H9 (cell line): ENCODE results near the gene SH3RF3. TPM values are rescaled to one million over a fixed set of nuclear protein-coding genes. Genes with fewer than 3 reads are reported as not detected.

ENCODE experiments used
- DNase-seq: peaks from one replicate; pipeline ENCODE4 v3.0.0-alpha.2; 2017
- H2AFZ ChIP-seq: one replicate; pipeline ENCODE4 v1.6.1; 2013; ENCODE audit warnings: mild to moderate bottlenecking, low read length, control low read depth, moderate library complexity
- H2AK5ac ChIP-seq: 2 replicates; pipeline ENCODE4 v1.6.1; 2013; ENCODE audit warnings: low read length, control low read depth, mixed read lengths; ENCODE audit not compliant: insufficient read length
- H2BK120ac ChIP-seq: one replicate; pipeline ENCODE4 v1.6.1; 2013; ENCODE audit warnings: low read depth, mild to moderate bottlenecking, low read length, control low read depth, inconsistent platforms; ENCODE audit not compliant: poor library complexity, severe bottlenecking
- H2BK12ac ChIP-seq: 2 replicates; pipeline ENCODE4 v1.6.1; 2013; ENCODE audit warnings: low read length, control low read depth, mixed read lengths, low read depth; ENCODE audit not compliant: insufficient read length
- H2BK15ac ChIP-seq: 2 replicates; pipeline ENCODE4 v1.6.1; 2013; ENCODE audit warnings: low read depth, low read length, control low read depth
- H2BK20ac ChIP-seq: one replicate; pipeline ENCODE4 v1.6.1; 2013; ENCODE audit warnings: low read depth, mild to moderate bottlenecking, low read length, control low read depth, inconsistent platforms; ENCODE audit not compliant: poor library complexity, severe bottlenecking
- H2BK5ac ChIP-seq: 2 replicates; pipeline ENCODE4 v1.6.1; 2013; ENCODE audit warnings: low read length, control low read depth, mixed read lengths; ENCODE audit not compliant: insufficient read length
- H3K14ac ChIP-seq: 2 replicates; pipeline ENCODE4 v1.6.1; 2013; ENCODE audit warnings: low read length, control low read depth; ENCODE audit not compliant: insufficient read depth
- H3K18ac ChIP-seq: 2 replicates; pipeline ENCODE4 v1.6.1; 2013; ENCODE audit warnings: low read depth, mild to moderate bottlenecking, mixed read lengths, low read length, control low read depth; ENCODE audit not compliant: insufficient read length
- H3K23ac ChIP-seq: 2 replicates; pipeline ENCODE4 v1.6.1; 2013; ENCODE audit warnings: low read length, control low read depth, mixed read lengths, low read depth; ENCODE audit not compliant: insufficient read length
- H3K23me2 ChIP-seq: 2 replicates; pipeline ENCODE4 v1.6.1; 2013; ENCODE audit warnings: low read depth, mild to moderate bottlenecking, mixed read lengths, low read length, control low read depth; ENCODE audit not compliant: insufficient read length, poor library complexity, severe bottlenecking
- H3K27ac ChIP-seq: 2 replicates; pipeline ENCODE4 v1.5.1; 2013; ENCODE audit warnings: low read length, control low read depth, mixed read lengths, low read depth; ENCODE audit not compliant: insufficient read length
- H3K27me3 ChIP-seq: 2 replicates; pipeline ENCODE4 v1.6.1; 2013; ENCODE audit warnings: low read length, control low read depth, inconsistent platforms; ENCODE audit not compliant: insufficient read depth
- H3K4ac ChIP-seq: 2 replicates; pipeline ENCODE4 v1.6.1; 2013; ENCODE audit warnings: low read depth, mild to moderate bottlenecking, control low read depth, inconsistent platforms, low read length, moderate library complexity
- H3K4me1 ChIP-seq: 2 replicates; pipeline ENCODE4 v1.6.1; 2013; ENCODE audit warnings: low read length, control low read depth, inconsistent platforms; ENCODE audit not compliant: insufficient read depth
- H3K4me2 ChIP-seq: 2 replicates; pipeline ENCODE4 v1.6.1; 2013; ENCODE audit warnings: low read length, control low read depth, mixed read lengths; ENCODE audit not compliant: insufficient read length, insufficient read depth
- H3K56ac ChIP-seq: 2 replicates; pipeline ENCODE4 v1.6.1; 2013; ENCODE audit warnings: low read depth, mild to moderate bottlenecking, mixed read lengths, low read length, control low read depth; ENCODE audit not compliant: insufficient read length
- H3K79me1 ChIP-seq: 2 replicates; pipeline ENCODE4 v1.6.1; 2013; ENCODE audit warnings: low read depth, mild to moderate bottlenecking, moderate library complexity, low read length, control low read depth, inconsistent platforms; ENCODE audit not compliant: insufficient read depth, poor library complexity, severe bottlenecking
- H3K79me2 ChIP-seq: 2 replicates; pipeline ENCODE4 v1.6.1; 2013; ENCODE audit warnings: low read length, control low read depth, inconsistent platforms; ENCODE audit not compliant: insufficient read depth
- H3K9ac ChIP-seq: 2 replicates; pipeline ENCODE4 v1.6.1; 2013; ENCODE audit warnings: low read length, control low read depth, mixed read lengths; ENCODE audit not compliant: insufficient read length; ENCODE audit errors: extremely low read depth
- H3K9me3 ChIP-seq: one replicate; pipeline ENCODE4 v1.6.1; 2013; ENCODE audit warnings: low read depth, low read length, inconsistent platforms; ENCODE audit not compliant: control insufficient read depth
- H3T11ph ChIP-seq: one replicate; pipeline ENCODE4 v1.6.1; 2013; ENCODE audit warnings: mild to moderate bottlenecking, low read length, control low read depth, inconsistent platforms
- H4K20me1 ChIP-seq: one replicate; pipeline ENCODE4 v1.6.1; 2013; ENCODE audit not compliant: control insufficient read depth, insufficient read length, insufficient read depth
- H4K5ac ChIP-seq: 2 replicates; pipeline ENCODE4 v1.6.1; 2013; ENCODE audit warnings: low read depth, mild to moderate bottlenecking, mixed read lengths, low read length, control low read depth; ENCODE audit not compliant: insufficient read length
- H4K8ac ChIP-seq: replicated peaks from 2 replicates; pipeline ENCODE4 v1.6.1; 2013; ENCODE audit warnings: low read length, control low read depth, mixed read lengths, low read depth; ENCODE audit not compliant: insufficient read length
- H4K91ac ChIP-seq: 2 replicates; pipeline ENCODE4 v1.6.1; 2013; ENCODE audit warnings: low read depth, mild to moderate bottlenecking, moderate library complexity, mixed read lengths, low read length, control low read depth; ENCODE audit not compliant: insufficient read length
- H3K27ac Mint-ChIP-seq, 3 experiments: 2 replicates in 2 of 3; 3 replicates in 1 of 3; pipeline ENCODE4 v1.8.0; 2020 to 2021; ENCODE audit warnings: mixed read lengths in 3 of 3, mild to moderate bottlenecking in 1 of 3, moderate library complexity in 1 of 3
- H3K27me3 Mint-ChIP-seq: 2 replicates; pipeline ENCODE4 v1.8.0; 2021; ENCODE audit warnings: low read depth, mild to moderate bottlenecking, moderate library complexity, mixed read lengths
- H3K36me3 Mint-ChIP-seq, 3 experiments: 2 replicates in 2 of 3; 3 replicates in 1 of 3; pipeline ENCODE4 v1.8.0; 2020 to 2021; ENCODE audit warnings: low read depth in 3 of 3, mixed read lengths in 3 of 3; ENCODE audit not compliant: insufficient read depth in 1 of 3
- H3K4me1 Mint-ChIP-seq, 2 experiments: 2 replicates each; pipeline ENCODE4 v1.8.0; 2020; ENCODE audit warnings: mixed read lengths in 2 of 2
- H3K4me3 Mint-ChIP-seq, 2 experiments: 2 replicates in 1 of 2; 3 replicates in 1 of 2; pipeline ENCODE4 v1.8.0; 2020 to 2021; ENCODE audit warnings: mild to moderate bottlenecking in 2 of 2, mixed read lengths in 2 of 2, moderate library complexity in 1 of 2
- H3K9me3 Mint-ChIP-seq, 2 experiments: 2 replicates in 1 of 2; 3 replicates in 1 of 2; pipeline ENCODE4 v1.8.0; 2020; ENCODE audit warnings: mild to moderate bottlenecking in 2 of 2, mixed read lengths in 2 of 2, moderate library complexity in 1 of 2
- WGBS: extraction: QIAGEN DNeasy Blood & Tissue Kit; methylation state at CpG from one replicate; pipeline ENCODE4 v1.1.7; 2013; ENCODE audit warnings: missing lambda C conversion rate, low lambda C conversion rate, mixed read lengths; ENCODE audit not compliant: insufficient read length; ENCODE audit errors: extremely low coverage; 5-methylcytosine and 5-hydroxymethylcytosine counted together
- total RNA-seq: library from RNA; stranded (reverse); gene quantifications from 2 replicates; pipeline ENCODE4 v1.2.1, GENCODE V29; 2021
- TF ChIP-seq, protein P1 (sequence below): fragments of 200-600 bp; sonication (generic); conservative IDR thresholded peaks from 3 replicates; pipeline ENCODE4 v1.8.0; 2021; ENCODE audit warnings: antibody characterized with exemption, mild to moderate bottlenecking

Gene SH3RF3
- total RNA-seq, 1 experiment from 2014 or later: 0.46 TPM

DNA sequence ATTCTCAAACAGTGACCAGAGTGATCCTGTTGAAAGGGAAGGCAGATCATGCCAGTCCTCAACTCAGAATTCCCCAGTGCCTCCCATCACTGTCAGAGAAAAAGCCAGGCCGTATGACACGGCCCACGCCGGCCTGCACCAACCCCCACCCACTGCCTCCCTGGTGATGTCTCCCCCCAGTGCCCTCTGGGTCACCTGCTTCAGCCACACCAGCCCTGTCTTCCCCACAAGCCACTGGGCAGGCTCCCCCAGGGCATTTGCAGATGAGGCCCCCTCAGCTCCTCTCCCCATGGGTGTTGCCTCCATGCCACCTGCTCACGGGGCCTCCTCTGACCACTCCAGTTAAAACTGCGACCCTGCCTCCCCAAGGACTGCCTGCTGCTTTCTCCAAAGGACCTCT is 169.8 kb downstream of the SH3RF3 start:
- no peak overlapping the region for H3T11ph ChIP-seq
- no peak overlapping the region for H3K18ac ChIP-seq
- Mint-ChIP-seq H3K27ac (peak overlapping the region in 1 of 3 experiments; percentile 53; a peak in 1 of 7 replicates), H3K4me3 (no peak overlapping the region), H3K36me3 (no peaks in the 10 kb centered on the region; a peak in 1 of 7 replicates), H3K4me1 (0 out of 4 replicates have a peak, but pooled peaks cover 0 to 2% of the 10 kb centered on the region in 2 experiments), H3K27me3 (no peaks in the 10 kb centered on the region; the same call in 1 of the 2 replicates), H3K9me3 (no peaks in the 10 kb centered on the region)
- no peak overlapping the region for H2BK20ac ChIP-seq
- no peak overlapping the region for H2BK120ac ChIP-seq
- H3K23ac ChIP-seq: no peak overlapping the region
- no peaks in the 10 kb centered on the region for H3K79me2 ChIP-seq
- H3K56ac ChIP-seq: no peak overlapping the region
- TF ChIP-seq, protein P1, sequence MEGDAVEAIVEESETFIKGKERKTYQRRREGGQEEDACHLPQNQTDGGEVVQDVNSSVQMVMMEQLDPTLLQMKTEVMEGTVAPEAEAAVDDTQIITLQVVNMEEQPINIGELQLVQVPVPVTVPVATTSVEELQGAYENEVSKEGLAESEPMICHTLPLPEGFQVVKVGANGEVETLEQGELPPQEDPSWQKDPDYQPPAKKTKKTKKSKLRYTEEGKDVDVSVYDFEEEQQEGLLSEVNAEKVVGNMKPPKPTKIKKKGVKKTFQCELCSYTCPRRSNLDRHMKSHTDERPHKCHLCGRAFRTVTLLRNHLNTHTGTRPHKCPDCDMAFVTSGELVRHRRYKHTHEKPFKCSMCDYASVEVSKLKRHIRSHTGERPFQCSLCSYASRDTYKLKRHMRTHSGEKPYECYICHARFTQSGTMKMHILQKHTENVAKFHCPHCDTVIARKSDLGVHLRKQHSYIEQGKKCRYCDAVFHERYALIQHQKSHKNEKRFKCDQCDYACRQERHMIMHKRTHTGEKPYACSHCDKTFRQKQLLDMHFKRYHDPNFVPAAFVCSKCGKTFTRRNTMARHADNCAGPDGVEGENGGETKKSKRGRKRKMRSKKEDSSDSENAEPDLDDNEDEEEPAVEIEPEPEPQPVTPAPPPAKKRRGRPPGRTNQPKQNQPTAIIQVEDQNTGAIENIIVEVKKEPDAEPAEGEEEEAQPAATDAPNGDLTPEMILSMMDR: no peak
- H3K79me1 ChIP-seq: no peaks in the 10 kb centered on the region
- DNase-seq: no peak
- no peaks in the 10 kb centered on the region for H3K27me3 ChIP-seq
- H3K23me2 ChIP-seq: no peaks in the 10 kb centered on the region
- H2AK5ac ChIP-seq: no peak overlapping the region
- H3K4me1 ChIP-seq: no peaks in the 10 kb centered on the region
- H4K91ac ChIP-seq: no peak overlapping the region
- H2AFZ ChIP-seq: no peak overlapping the region
- H3K9me3 ChIP-seq: no peaks in the 10 kb centered on the region
- no CpG with 5 or more reads among the region's 6 CpGs for WGBS
- H4K5ac ChIP-seq: no peak overlapping the region
- no peaks in the 10 kb centered on the region for H4K20me1 ChIP-seq
- H2BK15ac ChIP-seq: no peak overlapping the region
- no peak overlapping the region for H2BK12ac ChIP-seq
- no peak overlapping the region for H3K4me2 ChIP-seq
- no peak overlapping the region for H4K8ac ChIP-seq
- H3K4ac ChIP-seq: no peak overlapping the region
- H3K9ac ChIP-seq: no peak overlapping the region
- no peak overlapping the region for H2BK5ac ChIP-seq
- no peak overlapping the region for H3K14ac ChIP-seq
- no peak overlapping the region for H3K27ac ChIP-seq
